Stimulated activated effector memory CD8-positive, alpha-beta T cell treated with anti-CD3 and anti-CD28 coated beads, Interleukin-12 subunit alpha, Interleukin-12 subunit beta, amount 100 ng/mL, for 72 hours (primary cell): Measurements from ENCODE around the gene TCEA2.

Experiments used
- ATAC-seq: fragments of 150-1000 bp; cut with Tn5 transposase; 2 replicates; pipeline ENCODE4 v1.10.0; 2021
- DNase-seq, 2 donors: peaks; one replicate each; pipeline ENCODE4 v3.0.0; 2021 to 2022; ENCODE audit warnings: low spot score in 2 of 2
- H3K27ac Mint-ChIP-seq: one replicate; pipeline ENCODE4 v1.8.0; 2022; ENCODE audit warnings: mild to moderate bottlenecking, mixed read lengths
- H3K36me3 Mint-ChIP-seq: one replicate; pipeline ENCODE4 v1.8.0; 2022; ENCODE audit warnings: mild to moderate bottlenecking, mixed read lengths
- H3K4me1 Mint-ChIP-seq: one replicate; pipeline ENCODE4 v1.8.0; 2022; ENCODE audit warnings: mixed read lengths
- H3K4me3 Mint-ChIP-seq: one replicate; pipeline ENCODE4 v1.8.0; 2022; ENCODE audit warnings: mild to moderate bottlenecking, mixed read lengths
- H3K9me3 Mint-ChIP-seq: one replicate; pipeline ENCODE4 v1.8.0; 2022; ENCODE audit warnings: mixed read lengths

Gene TCEA2

GRCh38 chr20:64051561-64052325 lies 11.3 kb upstream of the TCEA2 start:
- no peak overlapping the region for H3K4me3 Mint-ChIP-seq
- H3K27ac Mint-ChIP-seq = no peak overlapping the region
- ATAC-seq = no peak
- peaks cover 4% of the 10 kb centered on the region for H3K36me3 Mint-ChIP-seq
- H3K4me1 Mint-ChIP-seq = peaks cover 20% of the 10 kb centered on the region
- DNase-seq = no peak
- no peaks in the 10 kb centered on the region for H3K9me3 Mint-ChIP-seq

GRCh38 chr20:64052326-64052722 lies 10.7 kb upstream of the TCEA2 start:
- no peak overlapping the region for H3K4me3 Mint-ChIP-seq
- no peak for ATAC-seq
- peaks cover 21% of the 10 kb centered on the region for H3K4me1 Mint-ChIP-seq
- peaks cover 4% of the 10 kb centered on the region for H3K36me3 Mint-ChIP-seq
- no peaks in the 10 kb centered on the region for H3K9me3 Mint-ChIP-seq
- H3K27ac Mint-ChIP-seq = no peak overlapping the region
- DNase-seq = no peak

- Mint-ChIP-seq H3K9me3 (no peaks in the 10 kb centered on the region), H3K4me3 (no peak overlapping the region), H3K27ac (no peak overlapping the region), H3K36me3 (peaks cover 7% of the 10 kb centered on the region), H3K4me1 (peaks cover 29% of the 10 kb centered on the region)
- DNase-seq (no peak), ATAC-seq (no peak)
Measured at GRCh38 chr20:64052987-64053840, 9.8 kb upstream of the TCEA2 start.

- no peak overlapping the region for H3K27ac Mint-ChIP-seq
- H3K4me3 Mint-ChIP-seq = no peak overlapping the region
- ATAC-seq (no peak), DNase-seq (no peak)
- H3K9me3 Mint-ChIP-seq = no peaks in the 10 kb centered on the region
- peaks cover 12% of the 10 kb centered on the region for H3K36me3 Mint-ChIP-seq
- peaks cover 34% of the 10 kb centered on the region for H3K4me1 Mint-ChIP-seq
Measured at GRCh38 chr20:64053841-64054661, 8.9 kb upstream of the TCEA2 start.

- H3K36me3 Mint-ChIP-seq = peaks cover 12% of the 10 kb centered on the region
- no peak for ATAC-seq
- H3K4me1 Mint-ChIP-seq = peaks cover 39% of the 10 kb centered on the region
Measured at GRCh38 chr20:64055396-64055892, 7.6 kb upstream of the TCEA2 start.

DNA sequence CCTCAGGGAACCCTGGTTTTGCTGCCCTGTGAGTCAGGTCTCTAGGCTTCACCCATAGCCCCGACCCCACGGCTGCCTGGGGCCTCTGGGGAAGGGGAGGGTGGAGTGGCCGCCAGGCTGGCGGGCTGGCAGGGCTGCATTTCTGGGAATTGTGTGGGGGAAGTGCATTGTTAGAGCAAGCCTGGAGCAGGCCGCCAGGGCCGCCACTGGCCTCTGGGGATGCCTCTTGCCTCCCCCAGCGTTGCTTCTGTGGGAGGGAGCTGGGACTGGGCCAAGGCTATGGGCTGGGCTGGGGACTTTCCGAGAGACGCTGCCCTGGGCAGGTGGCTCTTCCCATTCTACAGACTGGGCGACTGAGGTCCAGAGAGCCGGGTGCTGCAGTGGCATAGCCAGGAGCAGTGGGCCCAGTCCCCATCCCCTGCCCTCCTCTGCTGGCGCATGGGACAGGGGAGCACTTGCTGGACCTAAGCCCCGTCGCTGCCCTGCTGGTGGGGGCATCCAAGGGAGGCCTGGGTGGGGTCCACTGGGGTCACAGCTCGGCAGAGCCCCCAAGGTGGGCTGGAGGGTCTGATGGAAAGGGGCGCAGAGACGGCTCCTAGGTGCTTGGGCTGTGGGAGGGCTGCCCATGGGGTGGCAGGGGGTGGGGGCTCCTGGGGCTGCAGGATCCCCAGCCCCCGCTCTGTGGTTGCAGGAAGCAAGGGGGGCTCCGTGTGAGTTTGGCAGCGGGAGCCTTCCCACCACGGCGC lies 6.9 kb upstream of the TCEA2 start:
- Mint-ChIP-seq H3K4me1 (peaks cover 39% of the 10 kb centered on the region), H3K27ac (no peak overlapping the region), H3K4me3 (no peak overlapping the region), H3K9me3 (no peaks in the 10 kb centered on the region), H3K36me3 (peaks cover 12% of the 10 kb centered on the region)
- ATAC-seq (no peak), DNase-seq (no peak)

More at GRCh38 chr20:64055396-64055892, 7.6 kb upstream of the TCEA2 start:
- H3K9me3 Mint-ChIP-seq = no peaks in the 10 kb centered on the region
- peak overlapping the region; percentile 21 for H3K4me3 Mint-ChIP-seq
- no peak for DNase-seq
- peak overlapping the region; percentile 71 for H3K27ac Mint-ChIP-seq

- Mint-ChIP-seq H3K4me1 (peaks cover 39% of the 10 kb centered on the region), H3K27ac (no peak overlapping the region), H3K36me3 (peaks cover 12% of the 10 kb centered on the region), H3K4me3 (peak overlapping the region; percentile 78), H3K9me3 (no peaks in the 10 kb centered on the region)
- DNase-seq = no peak
- ATAC-seq = no peak
Measured at GRCh38 chr20:64056639-64056888, 6.4 kb upstream of the TCEA2 start.

DNA sequence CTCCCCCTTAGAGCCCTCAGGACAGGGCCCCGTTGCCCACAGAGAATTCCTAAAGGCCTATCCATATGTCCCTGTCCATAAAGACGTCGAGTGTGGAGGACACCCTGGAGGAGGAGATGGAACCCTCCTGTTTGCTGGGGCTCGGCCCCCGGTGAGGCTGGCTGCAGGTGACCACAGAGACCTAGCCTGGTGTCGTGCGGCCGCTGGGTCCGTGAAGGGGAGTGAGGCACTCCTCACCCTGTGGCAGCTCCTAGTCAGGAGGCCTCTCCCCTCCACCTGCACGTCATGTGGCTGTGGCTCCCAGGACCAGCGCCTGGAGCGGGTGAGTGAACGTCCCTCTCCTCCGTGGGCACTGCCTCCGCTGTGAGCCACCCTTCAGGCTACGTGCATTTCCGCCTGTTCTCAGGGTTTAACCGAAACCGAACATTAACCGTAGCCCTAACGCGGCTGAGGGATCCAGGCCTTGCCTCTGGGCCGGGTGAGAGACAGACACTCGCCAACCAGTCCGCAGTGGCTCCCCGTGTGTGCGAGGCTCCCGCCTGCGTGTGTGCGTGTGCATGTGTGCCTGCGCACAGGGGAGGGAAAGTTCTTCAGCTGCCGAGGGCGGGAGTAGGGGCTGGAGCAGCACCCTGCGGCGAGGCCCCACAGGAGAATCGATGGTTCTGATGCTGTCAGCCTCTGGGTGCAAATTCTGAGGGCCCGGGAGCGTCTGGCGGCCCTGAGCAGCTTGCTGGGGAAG lies 5.9 kb upstream of the TCEA2 start:
- no peak for DNase-seq
- H3K36me3 Mint-ChIP-seq = peaks cover 12% of the 10 kb centered on the region
- peak overlapping the region; percentile 78 for H3K4me3 Mint-ChIP-seq
- peak; percentile 71 for ATAC-seq
- peaks cover 41% of the 10 kb centered on the region for H3K4me1 Mint-ChIP-seq
- no peaks in the 10 kb centered on the region for H3K9me3 Mint-ChIP-seq
- H3K27ac Mint-ChIP-seq = peak overlapping the region; percentile 82

GRCh38 chr20:64057628-64058498 lies 5.1 kb upstream of the TCEA2 start:
- DNase-seq (peak; percentile 88 to 92), ATAC-seq (peak; percentile 83)
- peaks cover 13% of the 10 kb centered on the region for H3K36me3 Mint-ChIP-seq
- peak overlapping the region; percentile 78 for H3K4me3 Mint-ChIP-seq
- H3K27ac Mint-ChIP-seq = peak overlapping the region; percentile 82
- H3K9me3 Mint-ChIP-seq = no peaks in the 10 kb centered on the region
- peaks cover 46% of the 10 kb centered on the region for H3K4me1 Mint-ChIP-seq

DNA sequence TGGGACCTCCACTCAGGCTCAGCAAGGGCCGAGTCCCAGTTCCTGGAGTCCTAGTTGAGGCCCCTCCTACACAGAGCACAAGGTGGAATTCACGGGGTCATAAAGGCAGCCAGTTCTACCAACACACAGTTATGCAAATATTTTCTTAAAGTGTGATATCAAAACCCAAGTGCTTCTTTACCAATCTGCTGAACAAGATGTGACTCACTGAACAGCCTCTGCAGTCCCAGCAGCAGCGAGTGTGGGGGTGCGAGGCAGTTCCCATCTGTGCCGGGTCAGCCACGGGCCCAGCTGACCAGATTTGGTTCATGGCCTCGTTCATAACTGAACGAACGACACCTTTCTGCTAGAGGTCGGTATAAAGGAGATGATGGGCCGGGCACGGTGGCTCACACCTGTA lies 4.5 kb upstream of the TCEA2 start:
- Mint-ChIP-seq H3K36me3 (peaks cover 19% of the 10 kb centered on the region), H3K27ac (no peak overlapping the region), H3K4me3 (peak overlapping the region; percentile 78), H3K4me1 (peaks cover 43% of the 10 kb centered on the region), H3K9me3 (no peaks in the 10 kb centered on the region)
- ATAC-seq = no peak
- no peak for DNase-seq

GRCh38 chr20:64062276-64062595 lies 762 bp upstream of the TCEA2 start:
- Mint-ChIP-seq H3K4me1 (peaks cover 64% of the 10 kb centered on the region), H3K27ac (peak overlapping the region; percentile 92), H3K4me3 (peak overlapping the region; percentile 82), H3K9me3 (no peaks in the 10 kb centered on the region), H3K36me3 (peaks cover 51% of the 10 kb centered on the region)
- ATAC-seq = no peak
- no peak for DNase-seq

GRCh38 chr20:64063389-64064144 lies 569 bp downstream of the TCEA2 start:
- peaks cover 58% of the 10 kb centered on the region for H3K36me3 Mint-ChIP-seq
- H3K27ac Mint-ChIP-seq = peak overlapping the region; percentile 92
- peak overlapping the region; percentile 82 for H3K4me3 Mint-ChIP-seq
- DNase-seq (no peak), ATAC-seq (peak; percentile 2)
- peaks cover 65% of the 10 kb centered on the region for H3K4me1 Mint-ChIP-seq
- H3K9me3 Mint-ChIP-seq = no peaks in the 10 kb centered on the region

- no peak for DNase-seq
- Mint-ChIP-seq H3K4me1 (peaks cover 62% of the 10 kb centered on the region), H3K9me3 (no peaks in the 10 kb centered on the region), H3K36me3 (peaks cover 57% of the 10 kb centered on the region), H3K4me3 (peak overlapping the region; percentile 82), H3K27ac (peak overlapping the region; percentile 92)
- no peak for ATAC-seq
Measured at GRCh38 chr20:64064145-64064698, 1.2 kb downstream of the TCEA2 start.
